ENCODE results near the gene MRPL12. TPM values are rescaled to one million over a fixed set of nuclear protein-coding genes. Genes with fewer than 3 reads are reported as not detected.

The MRPL12 gene
- total and polyA plus RNA-seq, 2 donors from 2014 or later, result 52.4 to 251 TPM

DNA sequence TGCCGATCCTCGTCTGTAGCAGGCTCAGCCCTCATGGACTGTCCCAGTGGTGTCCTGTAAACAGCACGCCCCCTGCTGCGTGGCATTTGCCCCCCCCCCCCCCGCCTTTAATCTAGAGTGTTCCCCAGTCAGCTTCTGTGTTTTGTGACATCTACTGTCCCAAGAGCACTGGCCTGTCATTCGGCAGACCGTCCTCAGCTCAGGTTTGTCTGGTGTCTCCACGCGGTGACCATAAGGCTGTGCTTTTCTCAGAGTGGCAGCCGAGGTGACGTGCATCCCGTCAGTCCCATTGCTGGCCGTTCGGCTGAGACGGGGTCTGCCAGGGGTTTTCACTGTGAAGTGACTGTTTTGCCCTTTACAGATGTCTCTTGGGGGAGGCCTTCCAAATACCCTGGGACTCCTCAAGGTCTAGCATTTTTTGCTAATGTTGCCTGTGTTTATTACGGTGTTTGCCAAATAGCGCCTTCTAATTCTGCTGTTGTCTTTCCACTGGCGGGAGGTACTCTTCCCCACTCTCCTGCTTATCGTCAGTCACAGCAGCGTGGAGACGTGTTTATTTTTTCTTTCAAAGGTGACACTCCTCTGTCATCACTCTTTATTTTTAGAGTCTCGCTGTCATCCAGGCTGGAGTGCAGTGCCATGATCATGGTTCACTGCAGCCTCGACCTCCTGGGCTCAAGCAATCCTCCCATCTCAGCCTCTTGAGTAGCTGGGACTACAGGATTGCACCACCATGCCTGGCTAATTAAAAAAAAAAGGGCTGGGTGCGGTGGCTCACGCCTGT, 5.7 kb upstream of the MRPL12 start:
- Histone ChIP-seq H3K9ac (ENCODE audit: low read length in 3 of 3) (no peak overlapping the region), H3K4me3 (ENCODE audit: low read length in 3 of 3) (no peak overlapping the region), H3K27ac (ENCODE audit: low read depth in 2 of 2, low read length in 2 of 2) (no peak overlapping the region), H3K27me3 (ENCODE audit: control insufficient read depth, insufficient read depth, low read length) (no peaks in the 10 kb centered on the region), H3K9me3 (ENCODE audit: control insufficient read depth in 2 of 3, insufficient read depth in 1 of 3, low read length in 3 of 3) (no peaks in the 10 kb centered on the region), H3K36me3 (ENCODE audit: control insufficient read depth in 2 of 3, insufficient read depth in 3 of 3, low read length in 3 of 3) (peaks cover 0 to 52% (median 21%) of the 10 kb centered on the region in 3 donors), H3K4me1 (ENCODE audit: control insufficient read depth in 2 of 3, insufficient read depth in 2 of 3, low read depth in 1 of 3, low read length in 3 of 3) (peaks cover 0 to 14% (median 7%) of the 10 kb centered on the region in 3 donors)
- intact Hi-C loops (cut with DNase I), result no loop called here
- TF ChIP-seq, protein P1, sequence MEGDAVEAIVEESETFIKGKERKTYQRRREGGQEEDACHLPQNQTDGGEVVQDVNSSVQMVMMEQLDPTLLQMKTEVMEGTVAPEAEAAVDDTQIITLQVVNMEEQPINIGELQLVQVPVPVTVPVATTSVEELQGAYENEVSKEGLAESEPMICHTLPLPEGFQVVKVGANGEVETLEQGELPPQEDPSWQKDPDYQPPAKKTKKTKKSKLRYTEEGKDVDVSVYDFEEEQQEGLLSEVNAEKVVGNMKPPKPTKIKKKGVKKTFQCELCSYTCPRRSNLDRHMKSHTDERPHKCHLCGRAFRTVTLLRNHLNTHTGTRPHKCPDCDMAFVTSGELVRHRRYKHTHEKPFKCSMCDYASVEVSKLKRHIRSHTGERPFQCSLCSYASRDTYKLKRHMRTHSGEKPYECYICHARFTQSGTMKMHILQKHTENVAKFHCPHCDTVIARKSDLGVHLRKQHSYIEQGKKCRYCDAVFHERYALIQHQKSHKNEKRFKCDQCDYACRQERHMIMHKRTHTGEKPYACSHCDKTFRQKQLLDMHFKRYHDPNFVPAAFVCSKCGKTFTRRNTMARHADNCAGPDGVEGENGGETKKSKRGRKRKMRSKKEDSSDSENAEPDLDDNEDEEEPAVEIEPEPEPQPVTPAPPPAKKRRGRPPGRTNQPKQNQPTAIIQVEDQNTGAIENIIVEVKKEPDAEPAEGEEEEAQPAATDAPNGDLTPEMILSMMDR (IDR thresholded peaks at IDR 0.05; ENCODE audit: borderline replicate concordance, extremely low read depth, insufficient read depth), result no peak
- DNase-seq, result no peak
- no peak for FAIRE-seq

DNA sequence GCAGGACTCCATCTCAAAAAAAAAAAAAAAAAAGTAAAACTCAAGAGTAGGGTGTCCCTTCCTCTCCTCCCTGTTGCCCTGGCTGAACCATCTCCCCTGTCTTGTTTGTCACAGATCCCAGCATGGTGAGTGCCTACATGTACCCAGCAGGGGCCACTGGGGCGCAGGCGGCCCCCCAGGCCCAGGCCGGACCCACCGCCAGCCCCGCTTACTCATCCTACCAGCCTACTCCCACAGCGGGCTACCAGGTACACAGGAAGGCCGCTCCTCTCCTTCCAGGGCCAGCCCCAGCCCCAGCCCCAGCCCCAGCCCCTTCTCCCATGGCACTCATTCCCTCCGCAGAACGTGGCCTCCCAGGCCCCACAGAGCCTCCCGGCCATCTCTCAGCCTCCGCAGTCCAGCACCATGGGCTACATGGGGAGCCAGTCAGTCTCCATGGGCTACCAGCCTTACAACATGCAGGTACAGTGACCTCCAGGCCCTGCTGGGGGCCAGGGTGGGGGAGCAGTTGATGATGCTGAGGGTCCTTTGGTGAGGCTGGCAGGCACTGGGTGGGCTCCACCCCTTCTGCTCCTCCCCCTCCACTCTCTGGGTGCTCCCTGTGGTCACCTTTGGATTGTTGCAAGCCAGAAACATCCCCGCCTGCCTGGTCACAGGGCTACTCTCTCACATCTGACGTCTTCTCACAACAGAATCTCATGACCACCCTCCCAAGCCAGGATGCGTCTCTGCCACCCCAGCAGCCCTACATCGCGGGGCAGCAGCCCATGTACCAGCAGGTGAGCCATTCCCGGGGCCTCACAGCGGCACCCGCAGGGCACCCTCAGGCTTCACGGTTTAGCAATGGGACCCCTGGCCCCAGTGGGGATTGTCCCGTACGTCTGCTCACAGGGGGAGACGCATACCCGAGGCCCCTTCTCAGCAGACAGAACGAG, 2.5 kb upstream of the MRPL12 start:
- Histone ChIP-seq H3K4me3 (ENCODE audit: low read length in 3 of 3) (no peak overlapping the region), H3K9me3 (ENCODE audit: control insufficient read depth in 2 of 3, insufficient read depth in 1 of 3, low read length in 3 of 3) (no peaks in the 10 kb centered on the region), H3K27ac (ENCODE audit: low read depth in 2 of 2, low read length in 2 of 2) (no peak overlapping the region), H3K36me3 (ENCODE audit: control insufficient read depth in 2 of 3, insufficient read depth in 3 of 3, low read length in 3 of 3) (peaks cover 0 to 40% (median 8%) of the 10 kb centered on the region in 3 donors), H3K27me3 (ENCODE audit: control insufficient read depth, insufficient read depth, low read length) (no peaks in the 10 kb centered on the region), H3K4me1 (ENCODE audit: control insufficient read depth in 2 of 3, insufficient read depth in 2 of 3, low read depth in 1 of 3, low read length in 3 of 3) (peaks cover 0 to 25% (median 7%) of the 10 kb centered on the region in 3 donors), H3K9ac (ENCODE audit: low read length in 3 of 3) (no peak overlapping the region)
- intact Hi-C loops (cut with DNase I), result no loop called here
- FAIRE-seq (no peak), DNase-seq (no peak)
- TF ChIP-seq, protein P1 (IDR thresholded peaks at IDR 0.05; ENCODE audit: borderline replicate concordance, extremely low read depth, insufficient read depth), result no peak

DNA sequence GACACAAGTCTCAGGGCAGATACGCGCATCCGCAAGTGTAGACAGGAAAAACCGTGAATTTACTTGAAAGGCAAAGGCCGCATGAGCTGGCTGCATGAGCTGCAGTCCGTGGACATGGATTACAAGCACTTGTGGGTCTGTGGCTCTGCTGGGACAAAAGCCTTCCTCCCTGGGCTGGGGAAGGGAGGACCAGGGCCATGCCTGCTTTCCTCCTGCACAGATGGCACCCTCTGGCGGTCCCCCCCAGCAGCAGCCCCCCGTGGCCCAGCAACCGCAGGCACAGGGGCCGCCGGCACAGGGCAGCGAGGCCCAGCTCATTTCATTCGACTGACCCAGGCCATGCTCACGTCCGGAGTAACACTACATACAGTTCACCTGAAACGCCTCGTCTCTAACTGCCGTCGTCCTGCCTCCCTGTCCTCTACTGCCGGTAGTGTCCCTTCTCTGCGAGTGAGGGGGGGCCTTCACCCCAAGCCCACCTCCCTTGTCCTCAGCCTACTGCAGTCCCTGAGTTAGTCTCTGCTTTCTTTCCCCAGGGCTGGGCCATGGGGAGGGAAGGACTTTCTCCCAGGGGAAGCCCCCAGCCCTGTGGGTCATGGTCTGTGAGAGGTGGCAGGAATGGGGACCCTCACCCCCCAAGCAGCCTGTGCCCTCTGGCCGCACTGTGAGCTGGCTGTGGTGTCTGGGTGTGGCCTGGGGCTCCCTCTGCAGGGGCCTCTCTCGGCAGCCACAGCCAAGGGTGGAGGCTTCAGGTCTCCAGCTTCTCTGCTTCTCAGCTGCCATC, 1.7 kb upstream of the MRPL12 start:
- intact Hi-C loops (cut with DNase I), result no loop called here
- no peak overlapping the region for H3K9ac ChIP-seq (ENCODE audit: low read length in 3 of 3)
- H3K27me3 ChIP-seq (ENCODE audit: control insufficient read depth, insufficient read depth, low read length), result no peaks in the 10 kb centered on the region
- H3K4me1 ChIP-seq (ENCODE audit: control insufficient read depth in 2 of 3, insufficient read depth in 2 of 3, low read depth in 1 of 3, low read length in 3 of 3), result peaks cover 0 to 25% (median 7%) of the 10 kb centered on the region in 3 donors
- H3K4me3 ChIP-seq (ENCODE audit: low read length in 3 of 3), result peak overlapping the region in 2 of 3 donors; percentile 32 to 91
- FAIRE-seq, result no peak
- H3K9me3 ChIP-seq (ENCODE audit: control insufficient read depth in 2 of 3, insufficient read depth in 1 of 3, low read length in 3 of 3), result no peaks in the 10 kb centered on the region
- no peak for DNase-seq
- peaks cover 0 to 40% (median 6%) of the 10 kb centered on the region in 3 donors for H3K36me3 ChIP-seq (ENCODE audit: control insufficient read depth in 2 of 3, insufficient read depth in 3 of 3, low read length in 3 of 3)
- H3K27ac ChIP-seq (ENCODE audit: low read depth in 2 of 2, low read length in 2 of 2), result no peak overlapping the region
- TF ChIP-seq, protein P1 (IDR thresholded peaks at IDR 0.05; ENCODE audit: borderline replicate concordance, extremely low read depth, insufficient read depth), result no peak
